LHCN-M2 (cell line): ENCODE data around the gene DTNA. TPM values are rescaled to one million over a fixed set of nuclear protein-coding genes. Genes with fewer than 3 reads are reported as not detected.

ENCODE experiments used
- DNase-seq: peaks from one replicate; pipeline ENCODE4 v3.0.0-alpha.2; 2012; ENCODE audit warnings: low read depth
- total RNA-seq: library from RNA; depleted of rRNA; stranded (reverse); fragments of >200 nt; gene quantifications from 2 replicates; pipeline ENCODE4 v1.2.3, GENCODE V29; 2014

Gene DTNA
- total RNA-seq, 1 experiment from 2014 or later: 6.9 TPM

DNA sequence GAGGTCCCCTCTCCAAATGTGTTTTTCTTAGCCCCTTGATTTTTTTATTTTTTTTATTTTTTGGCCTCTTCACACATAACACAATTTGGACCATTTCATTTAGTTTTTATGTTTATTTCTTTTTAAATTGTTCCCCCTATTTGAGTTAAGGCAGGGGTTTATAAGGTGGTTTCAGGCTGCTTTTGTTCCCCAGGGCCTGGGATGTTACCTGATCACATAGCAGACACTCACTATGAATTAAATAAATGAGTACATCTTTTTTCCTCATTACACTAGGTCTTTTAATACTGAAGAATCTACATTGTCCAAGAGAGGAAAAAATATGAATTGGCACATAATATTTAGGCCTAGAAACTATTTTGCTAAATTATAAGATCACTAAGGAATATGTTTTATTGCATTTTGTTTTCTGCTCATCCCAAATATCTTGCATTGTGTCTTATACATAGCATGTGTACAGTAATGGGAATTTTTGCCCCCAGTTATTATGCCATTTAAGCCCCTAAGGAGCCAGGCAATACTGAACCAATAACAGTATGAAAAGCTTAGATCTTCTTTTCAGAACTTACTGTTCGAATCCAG is 218.7 kb downstream of the DTNA start:
- DNase-seq: no peak

DNA sequence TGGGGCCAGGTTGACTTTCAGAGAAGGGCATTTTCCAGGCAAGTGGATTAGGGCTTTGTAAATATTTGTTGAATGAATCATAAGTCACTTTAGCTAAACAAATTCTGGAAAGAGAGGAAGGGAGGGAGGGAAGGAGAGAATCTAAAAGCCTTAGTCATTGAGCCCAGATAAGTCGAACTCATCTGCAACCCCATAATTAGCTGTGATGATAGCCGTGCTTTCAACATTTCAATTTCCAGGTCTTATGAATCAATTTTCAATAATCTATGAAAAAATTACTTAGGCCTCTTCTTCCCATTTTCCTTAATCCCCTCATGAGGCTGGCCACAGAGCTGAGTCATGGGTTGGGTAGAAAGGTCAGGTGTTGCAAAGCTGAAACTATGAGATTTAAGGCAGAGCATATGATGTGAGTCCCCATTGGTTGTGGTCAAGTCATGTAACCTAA is 219.3 kb downstream of the DTNA start:
- peak; percentile 84 for DNase-seq

DNA sequence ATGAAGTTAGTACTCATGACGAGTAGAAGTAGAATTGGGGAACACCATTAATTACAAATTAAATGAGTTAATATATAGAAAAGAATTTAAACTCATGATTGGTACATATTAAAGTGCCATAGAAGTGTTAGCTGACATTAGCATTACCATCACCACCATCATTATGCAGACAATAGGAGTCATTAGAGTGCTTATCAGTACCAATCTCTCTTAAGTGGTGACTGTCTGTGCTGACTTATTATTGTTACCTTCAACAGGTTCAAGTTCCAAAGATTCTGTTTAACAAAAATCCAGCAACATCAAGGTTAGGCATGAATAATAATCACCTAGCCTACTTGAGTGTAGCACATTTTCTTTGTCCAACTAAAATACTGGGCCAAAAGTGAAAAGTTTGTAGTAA is 222.3 kb downstream of the DTNA start:
- no peak for DNase-seq

DNA sequence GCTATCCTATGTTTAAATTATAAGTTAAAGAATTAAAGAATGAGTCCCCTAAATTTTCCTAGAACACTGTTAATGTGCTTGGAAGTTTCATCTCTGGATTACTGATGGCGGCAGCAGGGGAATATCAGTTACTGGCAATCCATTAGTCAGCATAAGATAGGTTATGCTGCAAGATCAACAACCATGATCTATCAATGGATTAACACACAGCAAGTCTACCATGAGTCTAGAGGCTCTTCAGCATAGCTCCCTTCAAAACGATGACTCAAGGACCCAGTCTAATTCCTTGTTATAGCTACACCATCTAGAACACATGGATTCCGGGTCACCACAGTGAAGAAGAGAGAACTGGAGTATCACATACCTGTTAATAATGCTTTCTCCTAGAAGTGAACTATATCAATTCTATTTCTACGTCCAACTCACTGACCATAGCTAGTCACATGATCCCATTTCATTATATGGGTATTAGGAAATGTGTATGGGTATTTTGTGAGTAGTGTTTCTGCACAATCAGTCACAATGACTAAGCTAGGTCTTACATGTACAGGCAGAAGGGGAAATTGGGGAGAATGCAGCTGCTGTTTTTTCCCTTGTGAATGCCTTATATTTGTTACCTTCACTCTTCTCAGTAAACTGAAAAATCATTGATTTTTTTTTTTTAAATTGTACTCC is 222.8 kb downstream of the DTNA start:
- DNase-seq: no peak

DNA sequence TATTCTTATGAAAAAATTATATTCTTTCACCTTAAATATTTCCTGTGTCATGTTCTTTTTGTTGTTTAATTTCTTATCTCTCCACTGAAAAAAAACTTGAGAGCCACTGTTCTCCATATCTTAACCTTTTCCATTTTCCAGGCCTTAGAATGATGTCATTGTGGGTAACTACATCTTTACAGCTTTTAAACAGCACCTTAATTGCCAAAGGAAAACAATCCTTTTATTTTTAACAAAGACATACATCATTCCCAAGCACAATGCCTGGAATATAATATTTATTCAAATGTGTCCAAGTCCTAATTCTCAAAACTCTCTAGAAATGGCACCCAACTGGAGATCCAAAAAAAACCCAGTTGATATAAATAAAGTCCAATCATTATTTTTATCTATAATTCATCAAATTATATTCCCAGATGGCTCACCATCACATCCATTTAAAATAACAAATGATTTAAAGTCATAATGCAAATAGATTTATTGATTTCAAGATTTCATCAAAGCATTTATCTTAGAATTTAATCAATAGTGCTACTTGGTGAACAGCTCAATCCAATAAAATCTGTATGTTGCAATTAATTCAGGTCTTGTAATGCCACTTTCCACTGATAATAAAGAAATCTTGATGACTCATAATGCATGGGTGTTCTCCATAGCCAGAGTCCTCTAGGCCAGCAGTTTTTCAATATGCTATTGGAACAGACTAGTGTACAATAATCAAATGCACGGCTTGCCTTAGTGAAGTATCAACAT is 224.0 kb downstream of the DTNA start:
- DNase-seq: no peak

DNA sequence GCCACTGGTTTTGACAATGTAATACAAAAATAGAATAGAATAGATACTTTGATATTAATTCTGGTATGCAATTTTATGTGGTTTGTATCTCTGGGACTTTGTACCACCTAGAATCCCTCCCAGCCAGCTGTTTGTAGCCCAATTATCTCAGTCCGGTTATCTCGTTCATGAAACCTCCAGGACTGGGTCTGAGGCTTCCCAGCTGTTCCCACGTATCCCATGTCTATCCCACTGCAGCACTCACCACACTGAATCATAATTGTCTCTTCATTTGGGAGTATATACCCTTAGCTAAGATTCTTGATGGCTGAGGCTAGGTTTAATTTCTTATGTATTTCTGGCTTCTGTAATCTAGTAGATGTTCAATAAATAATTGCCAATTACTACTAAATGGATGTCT is 226.7 kb downstream of the DTNA start:
- peak; percentile 78 for DNase-seq

DNA sequence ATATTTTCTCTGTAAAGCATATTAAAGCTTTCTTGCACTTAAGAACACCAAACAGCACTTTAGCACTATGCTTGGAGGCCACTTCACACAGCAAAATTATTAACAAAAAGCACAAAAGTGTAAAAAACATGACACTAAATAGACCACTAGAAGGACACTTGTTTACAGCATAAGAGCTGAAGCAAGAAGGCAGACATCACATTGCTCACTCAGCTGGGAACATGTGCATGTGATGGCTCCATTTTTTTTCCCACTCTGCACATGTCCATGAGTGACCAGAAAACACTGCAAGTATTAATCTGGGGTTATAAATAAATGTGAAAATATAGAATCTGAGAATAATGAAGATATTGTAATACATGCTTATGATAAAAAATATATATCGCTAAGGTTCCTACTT is 228.0 kb downstream of the DTNA start:
- no peak for DNase-seq
